Stimulated activated CD8-positive, alpha-beta memory T cell treated with anti-CD3 and anti-CD28 coated beads, Interleukin-2, amount 100 ng/mL, for 1 hour (primary cell): ENCODE measurements around the gene ABHD14A.

Source experiments
- DNase-seq, 2 donors: peaks; one replicate each; pipeline ENCODE4 v3.0.0-alpha.2; 2020; ENCODE audit warnings: low read depth in 2 of 2

Gene ABHD14A

GRCh38 chr3:51941463-51941797 lies 33.4 kb upstream of the ABHD14A start:
- no peak for DNase-seq

DNA sequence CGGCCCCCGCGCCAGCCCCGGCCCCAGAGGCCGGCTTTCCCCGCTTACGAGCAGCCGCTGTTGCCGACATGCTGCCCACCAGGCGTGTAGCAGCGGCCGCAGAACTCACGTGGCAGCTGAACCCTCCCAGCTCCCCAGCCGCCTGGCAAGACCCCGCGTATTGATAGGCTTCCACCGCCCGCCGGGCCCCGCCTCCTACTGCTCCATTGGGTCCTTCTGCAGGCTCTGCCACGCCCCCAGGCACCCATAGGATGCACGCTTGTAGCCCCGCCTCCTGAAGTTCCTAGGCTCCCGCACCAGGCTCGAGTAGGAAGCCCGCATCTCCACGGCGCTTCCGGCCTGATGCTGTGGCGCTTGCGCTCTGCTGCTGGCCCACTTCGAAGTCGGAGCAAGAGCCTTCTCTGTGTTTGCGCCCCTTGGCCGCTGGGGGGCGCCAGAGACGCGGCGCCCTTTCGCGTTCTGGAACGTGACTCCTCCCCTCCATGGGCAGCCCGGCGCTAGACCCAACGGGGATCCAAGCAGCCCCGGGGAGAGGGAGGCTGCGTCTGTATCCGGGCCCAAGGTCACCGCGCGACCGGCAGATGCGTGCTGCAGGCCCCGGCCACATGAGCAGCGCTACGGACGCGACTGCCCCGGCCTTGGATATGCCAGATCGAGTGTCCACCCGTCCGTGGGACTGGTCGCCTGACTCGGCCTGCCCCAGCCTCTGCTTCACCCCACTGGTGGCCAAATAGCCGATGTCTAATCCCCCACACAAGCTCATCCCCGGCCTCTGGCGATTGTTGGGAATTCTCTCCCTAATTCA lies 32.9 kb upstream of the ABHD14A start, which contains the start of the genes PARP3 and RRP9:
Gene PARP3 (plus strand): TSS at position 566 of the 805 bp plus-strand sequence. CDS start 993 bp downstream, outside the sequence.
Gene RRP9 (minus strand): TSS at position 107 of the 805 bp plus-strand sequence. CDS start 37 bp downstream, at position 70.
- DNase-seq = peak; percentile 98 to 100

- no peak for DNase-seq
These were observed 32.0 kb upstream of the ABHD14A start for GRCh38 chr3:51942603-51943450.

GRCh38 chr3:51943451-51944391 lies 31.1 kb upstream of the ABHD14A start:
- DNase-seq = no peak

GRCh38 chr3:51944451-51945021 lies 30.3 kb upstream of the ABHD14A start:
- no peak for DNase-seq

GRCh38 chr3:51945031-51945840 lies 29.6 kb upstream of the ABHD14A start:
- DNase-seq = no peak

DNA sequence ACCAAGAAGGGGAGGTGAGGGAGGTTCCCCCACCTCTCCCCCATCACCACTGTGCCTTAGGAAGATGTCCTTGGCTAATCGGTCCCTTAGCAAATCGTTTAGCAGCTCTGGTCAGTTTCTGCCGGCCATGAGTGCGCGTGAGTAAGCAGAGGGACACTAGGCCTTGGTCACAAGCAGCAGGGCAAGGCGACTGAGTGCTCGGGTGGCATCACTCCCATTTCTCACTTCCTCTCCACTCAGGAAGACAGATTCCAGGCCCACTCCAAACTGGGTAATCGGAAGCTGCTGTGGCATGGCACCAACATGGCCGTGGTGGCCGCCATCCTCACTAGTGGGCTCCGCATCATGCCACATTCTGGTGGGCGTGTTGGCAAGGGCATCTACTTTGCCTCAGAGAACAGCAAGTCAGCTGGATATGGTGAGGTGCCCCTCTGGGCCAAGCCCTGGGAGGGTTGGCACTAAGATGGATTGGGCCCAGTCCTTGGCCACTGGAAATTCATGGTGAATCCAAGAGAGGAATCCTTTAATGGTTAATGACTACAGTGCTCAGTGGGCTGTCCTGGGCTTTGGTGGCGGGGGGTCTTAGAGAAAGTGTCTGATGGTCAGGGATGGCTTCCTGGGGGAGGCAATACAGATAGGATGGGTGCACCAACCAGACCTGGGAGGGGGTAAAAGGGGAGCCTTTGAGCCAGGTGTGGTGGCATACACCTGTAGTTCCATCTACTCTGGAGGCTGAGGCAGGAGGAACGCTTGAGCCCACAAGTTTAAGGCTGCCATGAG lies 28.7 kb upstream of the ABHD14A start:
- no peak for DNase-seq

GRCh38 chr3:51946796-51947195 lies 28.1 kb upstream of the ABHD14A start:
- no peak for DNase-seq

GRCh38 chr3:51947215-51947900 lies 27.5 kb upstream of the ABHD14A start:
- DNase-seq = no peak

DNA sequence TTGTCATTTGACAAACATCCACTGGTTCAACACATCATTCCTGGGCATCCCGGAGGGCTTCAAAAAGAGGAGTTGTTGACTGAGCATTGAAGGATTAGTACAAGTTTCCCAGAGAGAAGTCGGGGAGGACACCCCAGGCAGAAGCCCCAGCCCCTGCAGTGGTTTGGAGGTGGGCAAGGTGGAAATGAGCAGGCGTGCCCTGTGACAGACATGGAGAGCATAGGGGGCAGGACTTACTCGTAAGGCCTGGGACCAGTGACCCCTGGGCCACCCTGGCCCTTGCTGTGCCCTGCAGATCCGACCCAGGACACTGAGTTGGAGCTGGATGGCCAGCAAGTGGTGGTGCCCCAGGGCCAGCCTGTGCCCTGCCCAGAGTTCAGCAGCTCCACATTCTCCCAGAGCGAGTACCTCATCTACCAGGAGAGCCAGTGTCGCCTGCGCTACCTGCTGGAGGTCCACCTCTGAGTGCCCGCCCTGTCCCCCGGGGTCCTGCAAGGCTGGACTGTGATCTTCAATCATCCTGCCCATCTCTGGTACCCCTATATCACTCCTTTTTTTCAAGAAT lies 26.8 kb upstream of the ABHD14A start:
- no peak for DNase-seq

DNA sequence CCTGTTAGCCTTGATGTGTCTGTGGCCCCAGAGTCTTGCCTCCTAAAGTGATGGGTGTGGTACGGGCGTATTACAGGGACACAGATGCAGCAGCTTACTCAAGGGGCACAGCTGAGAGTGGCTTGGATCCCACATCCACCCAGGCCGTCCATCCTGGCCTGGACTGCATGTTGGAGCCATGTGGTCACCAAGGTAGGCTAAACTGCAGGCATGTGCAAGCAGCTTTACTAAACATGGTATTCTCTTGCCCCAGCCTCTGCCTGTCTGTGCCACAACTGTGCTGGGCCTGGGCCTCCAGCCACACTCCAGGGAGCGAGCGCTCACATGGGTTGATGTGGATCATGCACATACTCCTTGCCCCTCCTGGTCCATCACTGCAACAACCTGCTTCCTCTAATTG lies 25.7 kb upstream of the ABHD14A start:
- DNase-seq = no peak

DNA sequence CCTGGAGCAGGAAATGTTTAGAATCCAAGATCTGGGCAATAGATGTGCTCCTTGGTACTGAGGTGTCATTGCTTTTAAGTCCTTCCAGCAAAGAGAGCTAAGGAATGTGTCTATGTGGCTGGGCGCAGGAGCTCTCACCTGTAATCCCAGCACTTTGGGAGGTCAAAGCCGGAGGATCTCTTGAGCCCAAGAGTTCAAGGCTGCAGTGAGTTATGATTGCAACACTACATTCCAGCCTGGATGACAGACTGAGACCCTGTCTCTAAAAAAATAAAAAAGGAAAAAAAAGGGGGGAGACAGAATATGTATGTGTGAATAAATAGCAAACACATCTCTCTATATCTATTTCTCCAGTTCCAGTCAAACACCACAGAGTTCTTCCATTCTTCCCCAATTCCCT lies 24.0 kb upstream of the ABHD14A start:
- DNase-seq = no peak

DNA sequence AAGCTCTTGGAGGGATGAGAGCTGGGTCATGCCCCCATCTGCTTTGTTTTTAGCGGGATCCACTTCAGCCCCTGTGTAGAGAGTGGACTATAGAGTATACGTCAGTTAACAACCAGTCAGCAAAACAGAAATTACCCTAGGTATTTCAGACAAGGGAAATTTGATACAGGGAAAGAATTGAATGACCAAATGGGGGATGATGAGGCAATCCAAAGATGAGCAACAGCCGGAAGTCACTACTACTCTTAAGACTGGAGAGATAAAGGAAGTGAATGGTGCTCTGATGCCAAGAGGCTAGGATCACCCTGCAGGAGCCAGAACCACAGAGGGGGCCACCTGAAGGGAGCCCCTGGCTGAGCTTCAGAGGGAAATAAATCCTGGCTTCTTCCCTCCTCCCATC lies 21.4 kb upstream of the ABHD14A start:
- DNase-seq = no peak

DNA sequence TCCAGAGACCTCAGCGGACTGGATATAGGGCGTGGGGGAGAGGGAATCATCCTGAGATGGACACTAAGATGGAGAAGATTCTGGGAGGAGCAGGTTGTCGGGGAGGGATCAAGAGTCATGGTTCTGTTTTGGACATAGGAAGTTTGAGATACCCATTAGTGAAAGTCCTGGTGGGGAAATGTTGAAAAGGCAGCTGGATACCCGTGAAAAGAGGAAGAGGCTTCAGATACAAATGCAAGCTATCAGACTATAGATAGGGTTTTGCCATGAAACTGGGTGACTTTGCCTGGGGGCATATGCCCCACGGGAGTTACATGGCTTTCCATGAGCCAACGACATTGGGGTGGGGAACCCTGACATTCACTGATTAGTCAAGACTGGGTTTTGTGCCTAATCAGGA lies 20.8 kb upstream of the ABHD14A start:
- DNase-seq = no peak

DNA sequence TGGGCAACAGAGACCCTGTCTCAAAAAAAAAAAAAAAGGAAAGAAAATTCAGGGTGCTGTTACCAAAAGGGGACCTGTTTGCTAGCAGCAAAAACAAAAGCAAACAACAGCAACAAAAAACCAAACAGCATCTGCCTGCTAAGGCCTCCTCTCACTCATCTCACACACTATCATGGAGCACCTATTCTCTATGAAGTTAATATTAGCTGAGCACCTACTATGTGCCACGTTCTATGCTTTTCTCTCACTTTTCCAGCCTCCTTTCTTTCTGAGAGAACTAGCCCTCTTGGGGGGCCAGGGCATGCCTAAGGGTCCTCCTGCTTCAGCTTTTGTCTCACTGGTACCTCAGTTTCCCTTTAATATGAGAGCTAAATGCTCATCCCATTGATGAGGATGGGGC lies 20.2 kb upstream of the ABHD14A start:
- DNase-seq = no peak

- DNase-seq = no peak
These were observed 19.5 kb upstream of the ABHD14A start, which contains the start of gene GPR62 for GRCh38 chr3:51955175-51955892. GPR62 (plus strand) TSS chr3:51955381; CDS start chr3:51955653, 272 bp downstream.

GRCh38 chr3:51955893-51956770 lies 18.7 kb upstream of the ABHD14A start:
- no peak for DNase-seq
